Right lung (tissue), 5 donors: ENCODE measurements around the gene DCUN1D2. TPM values are rescaled to one million over a fixed set of nuclear protein-coding genes. Genes with fewer than 3 reads are reported as not detected.
"Not testable (repeated sequence)": the region's sequence is repeated elsewhere in the genome, so short reads cannot be mapped to it uniquely, and the experiment has no call there.

Experiments used
- DNase-seq, 2 donors: peaks; one replicate each; pipeline ENCODE4 v3.0.0-alpha.2; 2013
- polyA plus RNA-seq, 5 donors: library from polyadenylated mRNA; unstranded; fragments of 120-200 nt; gene quantifications; one replicate each; pipeline versions ENCODE4 v1.2.1 to v1.2.3, GENCODE V29; 2013; ENCODE audit warnings: inconsistent platforms in 1 of 5, low replicate concordance in 1 of 5; ENCODE audit not compliant: insufficient read length in 5 of 5, insufficient read depth in 1 of 5

DCUN1D2 gene
- polyA plus RNA-seq, 5 donors, result 17.2 to 22.1 (median 19.0) TPM

DNA sequence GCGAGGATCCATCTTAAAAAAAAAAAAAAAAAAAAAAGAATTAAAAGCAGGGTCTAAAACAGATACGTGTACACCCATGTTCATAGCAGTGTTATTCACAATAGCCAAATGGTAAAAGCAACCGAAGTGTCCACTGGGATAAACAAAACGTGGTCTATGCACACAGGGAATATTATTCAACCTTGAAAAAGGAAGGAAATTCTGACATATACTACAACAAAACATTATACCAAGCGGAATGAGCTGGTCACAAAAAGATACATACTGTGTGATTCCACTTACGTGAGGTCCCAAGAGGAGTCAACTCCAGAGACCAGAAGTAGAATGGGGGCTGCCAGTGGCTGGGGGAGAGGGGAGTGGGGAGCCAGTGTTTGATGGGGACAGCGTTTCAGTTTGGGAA, 22.5 kb downstream of the DCUN1D2 start:
- no peak for DNase-seq

DNA sequence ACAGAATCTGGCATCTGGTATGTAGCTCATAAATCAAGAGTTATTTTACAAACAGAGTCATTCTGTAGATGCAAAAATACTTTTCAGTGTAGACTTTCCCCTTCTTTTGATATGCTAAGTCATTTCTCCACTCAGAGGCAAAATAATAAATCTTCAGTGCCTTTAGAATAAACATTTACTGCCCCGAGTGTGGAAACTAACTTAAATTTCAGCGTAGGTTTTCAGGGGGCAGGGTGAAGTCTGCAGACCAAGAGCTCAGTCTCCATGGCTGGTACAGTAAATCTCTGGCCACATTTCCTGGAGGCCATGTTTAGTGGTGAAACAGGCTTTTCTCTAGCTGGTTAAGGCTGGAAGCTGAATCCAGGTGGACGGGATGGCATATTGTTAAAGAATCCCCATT, 24.1 kb downstream of the DCUN1D2 start:
- no peak for DNase-seq

DNA sequence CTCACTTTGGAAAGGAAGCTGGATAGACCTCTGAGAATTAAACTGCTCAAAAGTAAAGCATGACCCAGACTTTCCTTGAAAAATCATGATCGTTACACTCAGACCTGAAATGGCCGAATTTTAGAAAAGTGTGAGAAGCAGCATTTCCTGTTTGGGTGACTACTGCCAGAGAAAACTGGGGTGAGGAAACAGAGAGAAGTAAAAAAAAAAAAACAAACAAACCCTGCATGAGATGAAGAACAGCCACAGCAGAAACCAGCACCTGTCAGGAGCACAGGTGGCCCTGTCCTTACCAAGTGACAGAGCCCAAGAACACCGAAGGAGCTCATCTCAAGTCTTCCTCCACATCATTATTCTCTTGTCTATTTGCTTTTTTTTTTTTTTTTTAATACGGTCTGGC, 25.2 kb downstream of the DCUN1D2 start:
- no peak for DNase-seq

DNA sequence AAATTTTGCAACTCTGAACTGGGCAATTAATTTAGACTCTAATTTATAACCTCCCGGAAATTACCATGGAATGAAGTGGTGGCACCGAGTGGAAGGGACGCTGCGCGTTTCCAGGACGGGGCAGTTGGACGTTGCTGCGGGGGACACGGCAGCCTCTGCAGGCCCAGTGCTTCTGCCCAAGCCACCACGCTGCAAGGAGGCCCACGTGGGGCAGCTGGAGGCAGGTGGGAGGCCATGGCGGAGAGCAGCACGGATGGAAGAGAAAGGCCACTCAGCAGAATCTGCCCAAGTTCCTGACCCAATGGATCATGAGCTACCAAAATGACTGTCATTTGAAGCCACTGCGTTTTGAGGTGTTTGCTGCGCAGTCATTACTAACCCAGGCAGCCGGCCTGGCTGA, 26.0 kb downstream of the DCUN1D2 start:
- no peak for DNase-seq

DNA sequence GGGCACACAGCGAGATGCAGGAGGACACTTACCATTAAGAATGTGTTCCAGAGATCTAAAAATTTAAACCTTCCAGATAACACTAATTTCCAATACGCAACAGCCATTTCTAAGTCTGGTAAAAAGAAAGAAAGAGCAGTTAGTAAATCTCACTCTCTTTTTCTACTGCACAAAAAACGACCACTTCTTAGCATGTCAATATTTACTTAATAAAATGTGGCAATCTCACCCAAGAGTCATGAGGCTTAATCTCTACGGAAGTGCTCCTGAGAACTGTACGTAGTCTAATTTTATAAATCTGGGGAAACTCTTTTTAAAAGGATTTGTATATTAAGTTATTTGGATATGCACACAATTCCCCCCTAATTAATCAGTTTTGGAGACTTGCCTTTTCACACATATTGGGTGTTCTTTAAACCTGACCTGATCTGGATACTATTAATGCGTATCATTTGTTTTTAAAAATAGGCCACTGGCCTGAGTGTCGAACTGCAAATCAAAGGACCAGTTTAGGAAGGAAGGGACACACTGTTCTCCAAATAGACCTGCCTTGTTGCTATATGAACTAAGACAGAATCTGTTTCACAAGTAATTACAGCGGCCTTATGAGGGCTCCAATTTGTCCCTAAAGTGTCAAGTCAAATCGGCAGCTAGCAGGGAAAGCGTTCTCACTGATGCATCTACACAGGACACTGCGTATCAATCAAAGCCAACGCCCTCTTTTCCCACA, 29.3 kb downstream of the DCUN1D2 start:
- no peak for DNase-seq

DNA sequence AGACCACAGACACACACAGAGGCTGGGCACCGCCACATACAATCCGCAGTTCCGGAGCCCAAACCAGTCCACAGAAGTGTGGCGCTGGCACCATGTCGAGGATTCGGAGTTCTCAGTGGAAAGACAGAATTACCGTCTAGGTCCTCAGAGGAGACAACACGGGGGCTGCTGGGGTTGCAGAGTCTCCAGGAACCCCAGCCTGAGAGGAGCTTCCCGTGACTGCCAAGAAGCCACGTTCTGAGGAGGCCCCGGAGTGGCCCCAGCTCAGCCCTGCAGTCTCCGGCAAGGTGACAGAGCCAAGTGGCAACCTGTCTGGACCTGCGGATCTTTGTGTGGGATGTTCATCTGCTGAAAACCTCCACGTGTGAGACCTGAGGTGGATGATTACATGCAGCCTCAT, 29.9 kb downstream of the DCUN1D2 start:
- no peak for DNase-seq

DNA sequence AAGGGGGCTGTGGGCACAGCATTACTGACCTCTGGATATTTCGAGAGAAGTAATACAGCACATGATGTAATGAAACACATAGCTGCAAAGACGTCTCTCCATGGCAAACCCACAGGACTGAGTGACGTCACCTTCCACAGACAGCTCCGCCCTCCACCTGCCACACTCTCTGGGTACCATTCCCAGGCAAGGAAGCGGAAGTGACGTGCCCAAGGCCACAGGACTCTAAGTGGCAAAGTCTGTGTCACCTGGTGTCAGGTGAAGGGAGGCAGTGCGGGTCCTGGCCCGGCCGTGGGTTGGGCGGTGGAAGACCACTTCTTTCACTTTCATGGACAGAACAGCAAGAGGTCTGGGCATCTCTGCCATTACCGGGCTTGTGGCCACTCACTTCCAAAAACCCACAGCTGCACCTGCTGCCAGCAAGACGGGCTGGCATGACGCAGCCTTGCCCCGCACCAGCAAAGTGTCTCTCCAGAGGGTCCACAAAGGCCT, 30.4 kb downstream of the DCUN1D2 start:
- DNase-seq, result no peak

DNA sequence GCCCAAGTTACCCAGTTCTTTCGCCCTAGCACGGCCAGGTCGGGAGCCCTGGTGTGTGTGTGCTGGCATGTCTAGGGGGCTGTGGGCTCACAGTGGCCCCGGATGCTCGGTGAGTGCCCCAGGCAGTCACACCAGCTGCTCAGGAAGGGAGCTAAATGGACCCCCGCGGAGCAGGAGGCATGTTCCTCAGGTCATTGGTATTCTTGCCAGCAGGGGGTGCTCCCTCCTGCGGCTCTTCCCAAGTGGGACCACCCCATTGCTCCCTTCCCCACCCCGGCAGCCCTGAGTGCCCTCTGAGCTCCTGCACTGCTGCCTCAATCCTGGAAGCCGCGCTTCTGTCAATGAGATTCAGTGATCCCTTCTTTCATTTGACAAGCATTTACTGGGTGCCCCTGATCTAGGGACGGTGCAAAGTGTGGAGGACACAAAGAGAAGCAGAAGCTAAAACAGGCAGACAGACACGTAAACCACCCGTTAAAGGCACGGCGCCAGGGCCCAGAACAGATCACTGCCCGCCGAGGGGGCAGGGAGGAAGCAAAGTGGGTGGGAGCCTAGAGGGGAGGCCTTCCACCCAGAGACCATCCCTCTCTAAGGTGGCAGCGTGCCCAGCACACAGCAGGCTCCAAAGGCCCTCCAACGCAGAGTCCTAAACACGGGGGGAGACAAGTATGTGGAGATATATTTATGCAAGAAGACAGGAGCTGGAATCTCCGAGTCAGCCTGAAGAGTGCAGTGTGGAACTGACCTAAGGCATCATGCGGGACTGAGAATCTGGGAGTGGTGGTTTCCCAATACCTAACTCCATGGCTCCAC, 32.1 kb downstream of the DCUN1D2 start:
- peak; percentile 30 to 31 for DNase-seq

DNA sequence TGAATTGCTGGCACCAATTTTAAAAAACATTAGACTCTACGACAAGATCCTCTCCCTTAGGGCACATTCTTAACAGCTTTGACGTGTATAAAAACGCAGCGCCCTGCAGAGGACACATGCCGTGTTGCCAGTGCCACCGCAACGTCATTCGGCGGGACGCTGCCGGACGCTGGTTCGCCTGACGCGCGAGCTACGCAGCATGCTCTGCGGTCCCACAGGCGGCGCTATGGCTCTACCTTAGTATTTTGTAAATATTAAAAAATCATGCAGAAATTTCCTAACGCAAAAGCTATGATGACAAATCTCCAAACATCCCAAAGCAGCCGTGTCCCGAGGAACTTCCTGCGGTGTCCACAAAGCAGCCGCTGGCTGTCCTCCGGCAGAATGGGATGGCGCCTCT, 33.0 kb downstream of the DCUN1D2 start:
- no peak for DNase-seq

DNA sequence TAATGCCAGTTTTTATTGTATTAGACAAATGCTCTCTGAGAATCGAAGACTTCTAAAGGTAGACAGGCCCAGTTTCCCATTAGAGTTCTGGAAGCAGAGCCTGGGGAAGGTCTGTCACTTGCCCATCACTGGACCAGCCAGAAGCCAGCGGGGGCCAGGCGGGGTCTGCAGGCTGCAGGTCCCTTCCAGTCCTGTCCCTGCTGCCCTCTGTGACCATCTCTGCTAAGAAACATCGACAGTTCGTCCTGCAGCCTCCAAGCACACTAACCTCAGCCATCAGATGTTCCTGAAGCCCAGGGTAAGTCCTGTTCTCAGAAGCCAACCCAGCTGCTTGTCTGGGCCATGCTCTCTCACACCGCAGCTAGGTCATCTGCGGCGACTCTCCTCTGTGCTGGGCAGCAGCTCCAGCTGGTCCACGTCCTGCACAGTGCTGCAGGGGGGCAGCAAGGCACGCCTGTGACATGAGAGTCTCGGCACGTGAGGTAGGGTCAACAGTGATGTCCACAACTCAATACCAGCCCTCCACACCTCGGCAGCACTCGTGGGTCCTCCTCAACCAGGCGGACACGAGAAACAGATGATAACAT, 34.3 kb downstream of the DCUN1D2 start:
- DNase-seq, result no peak

DNA sequence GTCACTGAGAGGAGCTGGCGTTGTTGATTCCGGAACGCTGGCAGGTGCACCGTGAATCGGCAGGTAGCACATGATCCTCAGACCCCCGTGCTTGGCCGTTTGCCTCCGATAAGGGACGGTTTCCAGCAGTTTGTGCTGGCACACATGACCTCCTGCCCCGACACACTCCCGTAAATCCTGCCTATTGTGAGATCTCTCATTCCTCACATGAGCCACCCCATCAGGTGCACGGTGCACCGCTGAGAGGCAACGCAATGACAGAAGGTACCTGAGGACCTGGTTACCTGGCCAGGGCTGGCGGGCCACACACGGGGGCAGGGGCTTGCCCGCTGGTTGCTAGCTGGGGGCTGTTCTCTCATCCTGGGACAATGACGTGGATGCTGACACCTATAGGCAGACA, 35.1 kb downstream of the DCUN1D2 start:
- DNase-seq, result no peak

DNA sequence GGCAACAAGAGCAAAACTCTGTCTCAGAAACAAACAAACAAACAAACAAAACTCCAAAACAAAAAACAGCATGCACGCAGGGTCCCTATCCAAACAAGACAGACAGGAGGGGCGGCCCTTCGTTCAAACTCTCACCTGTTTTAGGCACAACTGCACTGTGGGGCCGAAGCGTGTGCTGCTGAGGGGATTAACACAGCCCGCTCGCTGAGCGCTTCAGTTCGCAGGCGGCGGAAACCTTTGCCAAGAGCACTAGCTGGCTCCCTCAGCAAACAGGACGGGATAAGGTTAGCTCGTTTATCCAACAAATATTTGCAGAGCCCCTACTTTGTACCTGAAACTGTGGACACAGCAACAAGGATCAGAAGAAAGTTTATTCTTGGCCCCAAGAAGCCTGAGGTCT, 35.6 kb downstream of the DCUN1D2 start:
- DNase-seq, result no peak

DNA sequence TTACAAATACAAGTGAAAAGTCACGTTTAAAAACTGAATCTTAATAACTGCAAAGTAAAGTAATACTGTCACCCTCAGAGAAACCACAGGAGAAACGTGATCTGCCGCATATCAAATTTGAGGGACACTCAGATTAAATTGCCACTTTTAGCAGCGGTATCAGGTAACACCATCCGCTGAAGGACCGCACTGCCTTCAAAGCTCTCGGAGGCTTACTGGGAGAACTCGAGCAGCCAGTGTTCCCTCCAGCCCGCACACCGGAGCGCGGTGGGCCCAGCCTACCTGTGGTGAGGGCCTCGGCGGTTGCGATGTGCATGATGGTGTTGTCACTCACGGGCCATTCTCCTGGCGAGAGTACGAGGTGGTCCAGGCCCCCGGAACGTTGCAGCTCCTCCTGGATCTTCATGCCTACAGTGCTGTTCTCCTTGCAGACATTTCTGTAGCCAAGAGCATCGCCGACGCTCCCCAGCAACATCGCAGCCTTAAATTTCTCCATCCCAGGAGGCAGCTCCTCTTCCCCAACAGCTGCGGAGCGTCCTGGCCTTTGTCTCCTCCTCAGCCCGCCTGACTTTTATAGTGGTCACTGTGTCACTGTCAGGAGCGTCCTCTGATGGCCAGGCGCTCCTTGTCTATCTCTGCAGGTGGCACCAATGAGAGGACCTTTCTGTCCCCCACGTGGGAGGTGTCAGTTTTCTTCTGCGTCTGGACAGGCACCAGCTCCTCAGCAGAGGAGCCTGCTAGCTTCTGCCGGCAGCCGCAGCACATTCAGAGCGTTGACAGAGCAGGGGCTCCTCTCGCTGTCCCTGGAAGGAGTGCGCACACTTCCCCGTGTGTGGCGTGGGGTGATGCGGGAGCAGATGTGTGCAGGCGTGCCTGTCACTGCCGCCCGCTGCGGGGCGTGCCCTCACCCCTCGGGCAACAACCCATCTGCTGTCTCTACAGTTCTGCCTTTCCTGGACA, 37.3 kb downstream of the DCUN1D2 start, which contains the start of gene ADPRHL1:
Gene ADPRHL1, minus strand, starts transcription at position 547 of the 960 bp plus-strand sequence. Its CDS starts 51 bp downstream, at position 496.
- no peak for DNase-seq

DNA sequence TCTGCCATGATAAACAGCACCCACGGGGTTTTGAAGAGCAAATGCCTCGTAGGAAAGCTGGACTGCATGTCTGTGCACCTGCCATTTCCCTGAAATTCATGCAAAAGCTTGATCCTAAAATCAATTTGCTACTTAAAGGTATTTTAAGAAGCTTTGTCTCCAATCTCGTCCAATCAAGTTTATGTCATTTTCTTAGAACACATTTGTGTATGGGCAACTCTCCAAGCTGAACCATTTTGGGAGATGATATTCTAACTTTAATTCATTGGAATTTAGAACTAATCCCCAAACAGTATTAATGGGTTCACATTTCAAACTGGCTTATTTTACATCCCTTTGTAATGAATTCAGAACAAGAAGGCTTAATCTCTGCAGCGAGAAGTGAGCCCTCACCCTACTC, 38.0 kb downstream of the DCUN1D2 start:
- no peak for DNase-seq

DNA sequence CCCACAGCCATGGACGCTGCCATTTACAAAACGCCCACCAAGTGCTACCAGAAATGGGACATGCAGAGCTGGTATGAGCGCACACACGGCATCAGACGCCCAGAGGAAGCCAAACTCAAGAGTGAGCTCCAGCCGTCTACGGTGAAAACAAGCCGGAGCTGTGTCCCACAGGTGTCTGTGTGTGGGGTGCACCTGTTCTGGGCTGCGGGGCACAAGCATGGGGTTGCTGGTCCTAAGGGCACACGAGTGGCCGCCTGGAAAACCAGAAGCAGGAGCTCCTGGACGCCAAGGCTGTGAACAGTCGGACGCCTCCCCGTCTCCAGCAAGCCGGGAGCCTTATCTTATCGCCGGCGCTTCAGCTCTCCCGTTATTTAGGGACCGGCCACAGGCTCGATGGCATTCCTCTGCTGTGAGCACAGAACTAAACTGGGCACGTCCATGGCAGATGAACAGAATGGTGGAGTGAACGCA, 38.5 kb downstream of the DCUN1D2 start:
- no peak for DNase-seq

DNA sequence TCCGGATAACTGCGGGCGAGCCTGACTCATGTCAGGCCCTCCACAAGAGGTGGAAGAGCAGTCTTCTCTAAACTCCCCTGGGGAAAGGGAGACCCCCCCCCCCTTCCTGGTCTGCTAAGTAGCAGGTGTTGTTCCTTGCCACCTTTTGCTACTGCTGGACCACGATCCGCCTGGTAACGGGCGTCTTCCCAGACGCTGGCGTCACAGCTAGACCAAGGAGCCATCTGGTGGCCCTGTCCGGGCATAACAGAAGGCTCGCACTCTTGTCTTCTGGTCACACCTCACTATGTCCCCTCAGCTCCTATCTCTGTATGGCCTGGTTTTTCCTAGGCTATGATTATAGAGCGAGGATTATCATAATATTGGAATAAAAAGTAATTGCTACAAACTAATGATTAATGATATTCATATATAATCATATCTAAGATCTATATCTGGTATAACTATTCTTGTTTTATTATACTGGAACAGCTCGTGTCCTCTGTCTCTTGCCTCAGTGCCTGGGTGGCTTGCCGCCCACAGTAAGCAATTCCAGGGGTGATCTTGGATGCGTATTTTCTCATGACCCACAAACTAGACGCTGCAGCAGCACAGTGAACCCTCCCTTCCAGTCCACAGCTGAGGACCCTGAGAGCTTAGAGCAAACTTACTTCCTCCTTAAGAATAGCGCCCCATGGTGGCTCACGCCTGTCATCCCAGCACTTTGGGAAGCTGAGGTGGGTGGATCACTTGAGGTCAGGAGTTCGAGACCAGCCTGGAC, 39.5 kb downstream of the DCUN1D2 start:
- DNase-seq, result not testable (repeated sequence)

DNA sequence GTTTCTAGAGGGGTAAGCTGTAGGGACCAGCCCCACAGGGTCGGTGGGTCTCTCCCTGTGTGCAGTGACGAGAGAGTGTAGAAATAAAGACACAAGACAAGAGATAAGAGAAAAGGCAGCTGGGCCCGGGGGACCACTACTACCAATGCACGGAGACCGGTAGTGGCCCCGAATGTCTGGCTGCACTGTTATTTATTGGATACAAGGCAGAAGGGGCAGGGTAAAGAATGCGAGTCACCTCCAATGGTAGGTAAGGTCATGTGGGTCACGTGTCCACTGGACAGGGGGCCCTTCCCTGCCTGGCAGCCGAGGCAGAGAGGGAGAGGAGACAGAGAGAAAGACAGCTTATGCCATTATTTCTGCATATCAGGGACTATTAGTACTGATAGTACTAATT, 40.2 kb downstream of the DCUN1D2 start:
- not testable (repeated sequence) for DNase-seq

DNA sequence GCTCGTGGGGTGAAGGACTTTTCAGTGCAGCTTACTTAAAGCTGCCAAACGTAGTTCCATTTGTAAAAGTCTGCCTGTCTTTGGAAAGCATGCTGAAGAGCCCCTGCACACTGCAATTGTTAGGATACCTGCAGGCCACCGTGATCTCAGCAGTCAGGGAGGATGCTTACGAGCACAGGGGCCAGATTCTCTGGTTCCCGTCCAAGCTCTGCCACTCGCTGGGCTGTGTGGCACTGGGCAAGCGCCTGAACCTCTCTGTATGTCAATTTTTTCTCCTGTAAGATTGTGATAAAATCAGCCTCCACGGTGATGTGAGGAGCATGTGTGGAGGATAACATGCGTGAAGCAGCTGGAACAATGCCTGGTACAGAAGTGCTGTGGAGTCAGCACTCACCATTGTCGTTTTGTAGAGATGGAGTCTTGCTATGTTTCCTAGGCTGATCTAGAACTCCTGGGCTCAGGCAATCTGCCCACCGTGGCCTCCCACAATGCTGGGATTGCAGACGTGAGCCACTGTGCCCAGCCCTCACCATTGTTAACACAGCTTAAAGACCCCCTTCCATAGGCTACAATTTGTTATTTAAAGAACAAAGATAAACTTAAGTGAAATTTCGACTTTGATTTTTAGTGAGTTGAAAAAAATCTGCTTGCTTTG, 40.7 kb downstream of the DCUN1D2 start:
- DNase-seq, result no peak

DNA sequence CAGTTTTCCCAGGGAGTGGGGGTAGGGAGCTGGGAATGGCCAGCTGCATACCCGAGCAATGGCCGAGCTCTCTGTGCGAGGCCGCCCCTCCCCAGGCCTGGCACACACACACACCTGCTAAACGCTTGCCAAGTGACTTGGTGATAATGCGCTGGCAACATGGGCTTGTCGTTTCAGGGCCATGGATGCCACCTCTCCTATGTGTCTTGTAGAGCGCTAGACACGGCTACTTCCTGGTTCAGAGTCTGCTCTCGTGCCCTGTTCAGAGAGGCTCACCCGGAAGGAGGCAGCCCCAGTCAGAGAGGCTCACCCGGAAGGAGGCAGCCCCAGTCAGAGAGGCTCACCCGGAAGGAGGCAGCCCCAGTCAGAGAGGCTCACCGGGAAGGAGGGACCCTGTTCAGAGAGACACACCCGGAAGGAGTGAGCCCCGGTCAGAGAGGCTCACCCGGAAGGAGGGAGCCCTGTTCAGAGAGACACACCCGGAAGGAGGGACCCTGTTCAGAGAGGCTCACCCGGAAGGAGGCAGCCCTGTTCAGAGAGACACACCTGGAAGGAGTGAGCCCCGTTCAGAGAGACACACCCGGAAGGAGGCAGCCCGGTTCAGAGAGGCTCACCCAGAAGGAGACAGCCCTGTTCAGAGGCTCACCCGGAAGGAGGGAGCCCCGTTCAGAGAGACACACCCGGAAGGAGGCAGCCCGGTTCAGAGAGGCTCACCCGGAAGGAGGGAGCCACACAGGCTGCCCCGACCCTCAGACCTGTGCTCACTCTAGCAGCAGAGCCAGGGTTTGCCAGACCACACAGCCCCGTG, 41.4 kb downstream of the DCUN1D2 start:
- no peak for DNase-seq
